C4-2B (cell line): ENCODE data around the gene TULP4.

Source experiments
- ZFX ChIP-seq: fragments of 450-650 bp; IDR thresholded peaks from 2 replicates; pipeline ENCODE4 v1.6.1; 2017
- TF ChIP-seq, protein P1 (sequence below): fragments of 450-650 bp; conservative IDR thresholded peaks from 2 replicates; pipeline ENCODE4 v1.5.1; 2017; ENCODE audit warnings: mild to moderate bottlenecking

DNA sequence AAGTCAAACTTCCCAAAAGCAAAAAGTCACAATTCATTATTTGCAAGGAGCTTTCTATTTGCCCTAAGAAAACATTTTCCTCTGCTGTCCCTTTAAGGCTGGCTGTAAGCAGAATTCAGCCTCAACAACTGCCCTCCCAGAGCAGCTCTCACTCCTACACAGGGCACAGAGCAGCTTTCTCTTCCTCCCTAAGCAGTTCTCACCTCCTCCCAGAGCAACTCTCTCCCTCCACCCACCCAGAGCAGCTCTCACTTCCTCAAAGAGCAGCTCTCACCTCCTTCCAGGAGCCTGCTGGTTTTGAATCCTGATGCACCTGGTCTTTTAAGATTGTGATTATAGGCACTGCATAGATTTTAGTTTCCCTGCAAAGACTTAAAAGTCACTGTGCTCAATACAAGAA lies 127.0 kb downstream of the TULP4 start:
- TF ChIP-seq, protein P1, sequence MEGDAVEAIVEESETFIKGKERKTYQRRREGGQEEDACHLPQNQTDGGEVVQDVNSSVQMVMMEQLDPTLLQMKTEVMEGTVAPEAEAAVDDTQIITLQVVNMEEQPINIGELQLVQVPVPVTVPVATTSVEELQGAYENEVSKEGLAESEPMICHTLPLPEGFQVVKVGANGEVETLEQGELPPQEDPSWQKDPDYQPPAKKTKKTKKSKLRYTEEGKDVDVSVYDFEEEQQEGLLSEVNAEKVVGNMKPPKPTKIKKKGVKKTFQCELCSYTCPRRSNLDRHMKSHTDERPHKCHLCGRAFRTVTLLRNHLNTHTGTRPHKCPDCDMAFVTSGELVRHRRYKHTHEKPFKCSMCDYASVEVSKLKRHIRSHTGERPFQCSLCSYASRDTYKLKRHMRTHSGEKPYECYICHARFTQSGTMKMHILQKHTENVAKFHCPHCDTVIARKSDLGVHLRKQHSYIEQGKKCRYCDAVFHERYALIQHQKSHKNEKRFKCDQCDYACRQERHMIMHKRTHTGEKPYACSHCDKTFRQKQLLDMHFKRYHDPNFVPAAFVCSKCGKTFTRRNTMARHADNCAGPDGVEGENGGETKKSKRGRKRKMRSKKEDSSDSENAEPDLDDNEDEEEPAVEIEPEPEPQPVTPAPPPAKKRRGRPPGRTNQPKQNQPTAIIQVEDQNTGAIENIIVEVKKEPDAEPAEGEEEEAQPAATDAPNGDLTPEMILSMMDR = no peak
- no peak for TF ChIP-seq ZFX
